SK-N-SH treated with all-trans-retinoic acid at 6 μM for 48 hours (cell line): Measurements from ENCODE around the gene TNFRSF13B.

Experiments used
- ATAC-seq: fragments of 200-7000 bp; cut with Tn5 transposase; 3 replicates; pipeline ENCODE4 v1.9.1; 2020; ENCODE audit warnings: mild to moderate bottlenecking, moderate library complexity
- ARNTL ChIP-seq: fragments of 450-650 bp; formaldehyde crosslinking; IDR thresholded peaks from 2 replicates; pipeline ENCODE4 v1.5.0; 2020; ENCODE audit warnings: low read depth, mild to moderate bottlenecking, moderate library complexity, borderline replicate concordance
- BACH2 ChIP-seq: fragments of 250-450 bp; sonication (Bioruptor Pico); IDR thresholded peaks from 2 replicates; pipeline ENCODE4 v1.9.0; 2021; ENCODE audit warnings: mild to moderate bottlenecking, borderline replicate concordance
- CREB5 ChIP-seq: fragments of 250-450 bp; sonication (Bioruptor Pico); IDR thresholded peaks from 2 replicates; pipeline ENCODE4 v1.5.1; 2020; ENCODE audit warnings: low read depth, mild to moderate bottlenecking, moderate library complexity
- CSDC2 ChIP-seq: fragments of 250-450 bp; sonication (Bioruptor Pico); IDR thresholded peaks from 2 replicates; pipeline ENCODE4 v1.5.0; 2020; ENCODE audit warnings: mild to moderate bottlenecking, moderate library complexity
- CSRNP3 ChIP-seq: fragments of 250-450 bp; sonication (Bioruptor Pico); IDR thresholded peaks from 2 replicates; pipeline ENCODE4 v1.5.1; 2021; ENCODE audit warnings: mild to moderate bottlenecking, moderate library complexity
- ISL1 ChIP-seq: fragments of 250-450 bp; sonication (Bioruptor Pico); IDR thresholded peaks from 2 replicates; pipeline ENCODE4 v2.1.2; 2022; ENCODE audit warnings: mild to moderate bottlenecking, moderate library complexity
- OSR1 ChIP-seq: fragments of 250-450 bp; sonication (Bioruptor Pico); IDR thresholded peaks from 2 replicates; pipeline ENCODE4 v1.8.0; 2022; ENCODE audit warnings: moderate library complexity, mild to moderate bottlenecking, inconsistent platforms
- POU6F1 ChIP-seq: fragments of 250-450 bp; sonication (Bioruptor Pico); IDR thresholded peaks from 2 replicates; pipeline ENCODE4 v1.8.0; 2021; ENCODE audit warnings: low read depth, mild to moderate bottlenecking, moderate library complexity, borderline replicate concordance
- PPARA ChIP-seq: fragments of 250-450 bp; sonication (Bioruptor Pico); IDR thresholded peaks from 2 replicates; pipeline ENCODE4 v1.5.0; 2020; ENCODE audit warnings: mild to moderate bottlenecking, borderline replicate concordance
- SNAI2 ChIP-seq: fragments of 250-450 bp; sonication (Bioruptor Pico); IDR thresholded peaks from 2 replicates; pipeline ENCODE4 v1.5.0; 2020; ENCODE audit warnings: mild to moderate bottlenecking, moderate library complexity
- TCF4 ChIP-seq: fragments of 250-450 bp; sonication (Bioruptor Pico); IDR thresholded peaks from 2 replicates; pipeline ENCODE4 v1.8.0; 2021; ENCODE audit warnings: mild to moderate bottlenecking, moderate library complexity, borderline replicate concordance
- TSHZ2 ChIP-seq: fragments of 250-450 bp; sonication (Bioruptor Pico); IDR thresholded peaks from 2 replicates; pipeline ENCODE4 v1.5.0; 2020; ENCODE audit warnings: mild to moderate bottlenecking, moderate library complexity
- ZC3H10 ChIP-seq: fragments of 250-450 bp; sonication (Bioruptor Pico); IDR thresholded peaks from 2 replicates; pipeline ENCODE4 v1.5.1; 2021; ENCODE audit warnings: mild to moderate bottlenecking, moderate library complexity
- ZFP30 ChIP-seq: fragments of 450-650 bp; formaldehyde crosslinking; IDR thresholded peaks from 2 replicates; pipeline ENCODE4 v1.5.0; 2022; ENCODE audit warnings: mild to moderate bottlenecking, moderate library complexity
- ZNF565 ChIP-seq: fragments of 450-650 bp; formaldehyde crosslinking; conservative IDR thresholded peaks from 2 replicates; pipeline ENCODE4 v1.5.0; 2020; ENCODE audit warnings: low read depth, mild to moderate bottlenecking, moderate library complexity
- ZNF70 ChIP-seq: fragments of 450-650 bp; formaldehyde crosslinking; IDR thresholded peaks from 2 replicates; pipeline ENCODE4 v1.5.0; 2020; ENCODE audit warnings: mild to moderate bottlenecking, moderate library complexity

TNFRSF13B gene

GRCh38 chr17:16889088-16889465, 82.8 kb downstream of the TNFRSF13B start:
- TF ChIP-seq ZNF565 (no peak), SNAI2 (CRISPR knock-in tag) (no peak), ARNTL (CRISPR knock-in tag) (no peak), POU6F1 (no peak), BACH2 (CRISPR knock-in tag) (no peak), OSR1 (CRISPR knock-in tag) (no peak), CREB5 (CRISPR knock-in tag) (no peak), ZFP30 (CRISPR knock-in tag) (no peak), PPARA (CRISPR knock-in tag) (no peak), ZNF70 (no peak), TSHZ2 (no peak), CSDC2 (CRISPR knock-in tag) (no peak), ISL1 (CRISPR knock-in tag) (no peak), ZC3H10 (CRISPR knock-in tag) (no peak), CSRNP3 (no peak), TCF4 (CRISPR knock-in tag) (no peak)
- ATAC-seq: no peak
